ENCODE data around the gene SLC14A1.

Gene SLC14A1

DNA sequence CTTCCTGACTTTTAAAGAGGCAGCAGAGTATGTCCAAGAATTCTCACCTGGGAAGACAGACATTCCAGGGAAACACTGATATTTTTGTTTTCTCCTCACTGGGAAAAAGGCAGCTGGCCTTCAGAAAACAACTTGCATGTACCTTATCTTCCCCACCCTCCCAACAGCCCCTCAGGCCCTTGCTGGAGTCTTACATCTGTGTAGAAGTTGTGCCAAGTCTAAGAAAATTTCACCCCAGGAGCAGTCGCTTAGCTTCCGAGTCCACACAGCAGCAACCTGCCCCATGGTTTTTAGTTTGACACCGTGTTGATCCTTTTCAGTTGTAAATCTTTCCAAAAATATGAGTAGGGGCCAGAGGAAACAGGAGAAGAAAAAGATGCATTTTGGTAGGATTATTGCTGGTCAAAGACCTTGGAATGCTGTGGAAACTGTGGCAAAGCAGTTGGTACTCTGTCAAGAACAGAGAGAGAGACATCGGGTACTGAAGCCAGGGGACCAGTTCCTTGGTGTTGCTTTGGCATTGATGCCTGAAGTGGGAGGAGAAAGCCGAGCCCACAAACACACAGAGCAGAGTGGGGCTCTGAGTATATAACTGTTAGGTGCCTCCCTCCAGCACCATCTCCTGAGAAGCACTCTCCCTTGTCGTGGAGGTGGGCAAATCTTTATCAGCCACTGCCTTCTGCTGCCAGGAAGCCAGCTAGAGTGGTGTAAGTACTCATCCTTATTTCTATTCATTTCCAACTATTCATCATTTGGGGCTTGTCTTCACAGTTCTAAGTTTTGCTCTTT lies at the start of gene SLC14A1:
TSS of gene SLC14A1 (plus strand) at position 615 of the 789 bp plus-strand sequence. CDS start 6,140 bp downstream, outside the sequence.
- H3K27me3 ChIP-seq, result no peaks in the 10 kb centered on the region
- intact Hi-C loops (cut with DNase I; ENCODE audit: low total_unique reads), result no loop called here
- peak within 1 kb of the TSS; percentile 39 to 41 for H3K4me3 ChIP-seq
- TF ChIP-seq, protein P1, sequence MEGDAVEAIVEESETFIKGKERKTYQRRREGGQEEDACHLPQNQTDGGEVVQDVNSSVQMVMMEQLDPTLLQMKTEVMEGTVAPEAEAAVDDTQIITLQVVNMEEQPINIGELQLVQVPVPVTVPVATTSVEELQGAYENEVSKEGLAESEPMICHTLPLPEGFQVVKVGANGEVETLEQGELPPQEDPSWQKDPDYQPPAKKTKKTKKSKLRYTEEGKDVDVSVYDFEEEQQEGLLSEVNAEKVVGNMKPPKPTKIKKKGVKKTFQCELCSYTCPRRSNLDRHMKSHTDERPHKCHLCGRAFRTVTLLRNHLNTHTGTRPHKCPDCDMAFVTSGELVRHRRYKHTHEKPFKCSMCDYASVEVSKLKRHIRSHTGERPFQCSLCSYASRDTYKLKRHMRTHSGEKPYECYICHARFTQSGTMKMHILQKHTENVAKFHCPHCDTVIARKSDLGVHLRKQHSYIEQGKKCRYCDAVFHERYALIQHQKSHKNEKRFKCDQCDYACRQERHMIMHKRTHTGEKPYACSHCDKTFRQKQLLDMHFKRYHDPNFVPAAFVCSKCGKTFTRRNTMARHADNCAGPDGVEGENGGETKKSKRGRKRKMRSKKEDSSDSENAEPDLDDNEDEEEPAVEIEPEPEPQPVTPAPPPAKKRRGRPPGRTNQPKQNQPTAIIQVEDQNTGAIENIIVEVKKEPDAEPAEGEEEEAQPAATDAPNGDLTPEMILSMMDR (IDR thresholded peaks at IDR 0.05), result no peak
- peaks cover 0 to 56% (median 11%) of the 10 kb centered on the region in 4 donors for H3K4me1 ChIP-seq
- peak within 1 kb of the TSS; percentile 43 to 58 for H3K27ac ChIP-seq
- no peak for DNase-seq
- H3K9me3 ChIP-seq, result no peaks in the 10 kb centered on the region
- H3K36me3 ChIP-seq, result no peaks in the 10 kb centered on the region

DNA sequence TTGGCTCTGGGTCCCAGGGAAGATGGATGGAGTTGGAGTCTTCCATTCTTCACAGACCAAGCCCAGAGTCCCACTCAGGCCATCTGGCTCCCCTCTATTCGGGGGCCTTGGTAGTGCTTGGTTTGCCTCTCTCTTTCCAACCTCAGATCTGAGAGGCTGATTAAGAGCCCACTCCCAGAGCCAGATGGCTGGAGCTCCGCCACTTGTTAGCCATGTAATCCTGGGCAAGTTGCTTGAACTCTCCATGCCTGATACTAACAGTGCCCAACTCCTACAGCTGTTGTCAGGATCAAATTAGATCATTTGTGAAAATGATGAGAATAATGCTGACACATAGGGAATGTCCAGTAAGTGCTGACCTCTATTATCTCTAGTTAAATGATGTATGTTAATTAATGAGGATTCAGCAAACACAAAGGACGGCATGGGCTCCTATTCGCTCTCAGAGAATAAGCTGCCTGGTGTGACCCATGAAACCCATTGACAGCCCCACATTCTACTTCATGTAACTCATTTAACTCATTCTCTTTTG lies 46.6 kb upstream of the SLC14A1 start:
- no peaks in the 10 kb centered on the region for H3K9me3 ChIP-seq
- intact Hi-C loops (cut with DNase I; ENCODE audit: low total_unique reads), result no loop called here
- DNase-seq, result no peak

DNA sequence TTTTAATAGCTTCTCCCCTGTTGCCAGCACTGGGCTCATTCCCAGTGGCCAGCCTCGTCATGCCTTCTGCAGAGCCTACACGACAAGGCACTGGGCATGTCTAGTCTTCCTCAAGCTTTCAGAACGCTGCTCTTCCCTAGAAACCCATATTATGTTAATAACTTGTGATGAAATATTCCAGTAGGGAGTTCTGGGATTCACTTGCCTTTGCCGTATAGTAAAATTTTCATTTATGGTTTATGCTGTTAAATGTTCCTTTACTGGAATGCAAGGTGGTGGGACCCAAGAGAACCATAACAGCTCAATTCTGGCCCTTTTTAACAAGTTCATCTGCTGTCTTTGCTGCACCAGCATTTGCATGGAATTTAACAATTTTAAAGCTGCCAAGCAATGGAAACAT lies 45.5 kb upstream of the SLC14A1 start:
- Histone ChIP-seq H3K27me3 (no peaks in the 10 kb centered on the region), H3K4me1 (no peaks in the 10 kb centered on the region), H3K27ac (no peak overlapping the region), H3K9me3 (no peaks in the 10 kb centered on the region), H3K36me3 (no peaks in the 10 kb centered on the region), H3K4me3 (no peak overlapping the region)
- TF ChIP-seq, protein P1 (IDR thresholded peaks at IDR 0.05), result no peak
- intact Hi-C loops (cut with DNase I; ENCODE audit: low total_unique reads), result no loop called here
- no peak for DNase-seq

More for the DNA sequence above, 46.6 kb upstream of the SLC14A1 start:
- TF ChIP-seq, protein P1 (IDR thresholded peaks at IDR 0.05), result no peak
- no peaks in the 10 kb centered on the region for H3K27me3 ChIP-seq
- no peak overlapping the region for H3K4me3 ChIP-seq
- no peaks in the 10 kb centered on the region for H3K36me3 ChIP-seq
- no peak overlapping the region for H3K27ac ChIP-seq
- H3K4me1 ChIP-seq, result no peaks in the 10 kb centered on the region

DNA sequence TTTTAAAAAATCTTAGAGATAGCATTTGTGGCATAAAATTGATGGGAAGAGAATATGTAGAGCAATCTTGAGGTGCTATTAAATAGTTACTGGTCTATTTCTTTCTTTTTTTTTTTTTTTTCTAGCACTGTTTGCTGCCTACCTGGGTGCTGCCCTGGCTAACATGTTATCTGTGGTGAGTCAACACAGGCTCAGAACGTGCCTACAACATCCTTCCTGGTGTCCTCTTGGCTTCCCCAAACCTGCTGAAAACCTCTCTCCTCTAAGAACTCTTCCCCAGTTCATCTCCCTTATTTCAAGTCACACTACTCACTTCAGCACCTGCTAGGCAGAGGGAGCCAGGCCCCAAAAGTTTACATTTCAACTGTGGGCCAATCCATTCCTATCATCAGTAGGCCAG lies 45.1 kb upstream of the SLC14A1 start:
- TF ChIP-seq, protein P1 (IDR thresholded peaks at IDR 0.05), result no peak
- Histone ChIP-seq H3K4me3 (no peak overlapping the region), H3K27ac (no peak overlapping the region), H3K9me3 (no peaks in the 10 kb centered on the region), H3K4me1 (no peaks in the 10 kb centered on the region), H3K27me3 (no peaks in the 10 kb centered on the region), H3K36me3 (no peaks in the 10 kb centered on the region)
- intact Hi-C loops (cut with DNase I; ENCODE audit: low total_unique reads), result no loop called here
- no peak for DNase-seq

DNA sequence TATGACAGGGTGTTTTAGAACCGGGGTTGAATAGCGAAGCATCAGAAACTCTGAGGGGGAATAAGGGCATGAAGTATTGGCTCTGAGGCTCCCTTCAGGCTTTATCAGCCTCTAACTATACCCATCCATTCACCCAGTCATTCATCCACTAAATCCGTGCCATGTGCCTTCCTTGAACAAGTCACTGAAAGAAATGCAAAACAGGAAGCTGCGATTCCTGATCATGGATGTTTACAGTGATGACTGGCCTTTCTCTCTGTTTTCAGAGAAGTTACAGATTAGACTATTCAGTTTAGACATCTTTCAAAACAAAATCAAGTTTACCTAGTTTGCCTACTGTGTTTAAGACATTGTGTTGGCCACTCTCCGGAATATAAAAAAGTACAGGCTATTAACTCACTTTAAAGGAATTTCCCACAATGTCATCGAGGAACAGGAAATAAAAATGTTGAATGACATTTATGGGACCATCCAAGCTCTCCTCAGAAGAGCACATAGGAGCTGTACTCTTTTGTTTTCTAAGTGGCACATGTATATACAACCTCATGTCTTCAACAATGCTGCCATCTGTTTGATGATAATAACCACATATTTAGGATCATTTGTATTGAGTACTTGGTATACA lies 43.8 kb upstream of the SLC14A1 start:
- DNase-seq, result no peak
- H3K27me3 ChIP-seq, result no peaks in the 10 kb centered on the region
- H3K4me3 ChIP-seq, result no peak overlapping the region
- TF ChIP-seq, protein P1 (IDR thresholded peaks at IDR 0.05), result no peak
- intact Hi-C loops (cut with DNase I; ENCODE audit: low total_unique reads), result loop anchor here (10.0 kb wide), 1 partner anchor 295 kb away; no protein-coding TSS in a partner anchor
- no peaks in the 10 kb centered on the region for H3K36me3 ChIP-seq
- no peaks in the 10 kb centered on the region for H3K4me1 ChIP-seq
- no peaks in the 10 kb centered on the region for H3K9me3 ChIP-seq
- no peak overlapping the region for H3K27ac ChIP-seq
